Trophoblast cell (in vitro differentiated cells and primary cell): ENCODE results near the gene PCDHGB3.

Experiments
- DNase-seq, 2 donors: peaks; one replicate each; pipeline ENCODE4 v3.0.0-alpha.2; 2016
- H2AFZ ChIP-seq: 2 replicates; pipeline ENCODE4 v1.6.1; 2013; ENCODE audit warnings: low read length, moderate library complexity, mild to moderate bottlenecking; ENCODE audit not compliant: insufficient read depth, poor library complexity
- H2AK5ac ChIP-seq: 2 replicates; pipeline ENCODE4 v1.6.1; 2013; ENCODE audit warnings: mild to moderate bottlenecking, low read length
- H2BK120ac ChIP-seq: 2 replicates; pipeline ENCODE4 v1.6.1; 2013; ENCODE audit warnings: low read length, mild to moderate bottlenecking, moderate library complexity; ENCODE audit not compliant: insufficient read depth, poor library complexity
- H2BK12ac ChIP-seq: 2 replicates; pipeline ENCODE4 v1.6.1; 2013; ENCODE audit warnings: mild to moderate bottlenecking, low read length, moderate library complexity
- H2BK5ac ChIP-seq: 2 replicates; pipeline ENCODE4 v1.6.1; 2013; ENCODE audit warnings: low read length, low read depth, moderate library complexity, mild to moderate bottlenecking; ENCODE audit not compliant: poor library complexity
- H3K14ac ChIP-seq: 2 replicates; pipeline ENCODE4 v1.6.1; 2013; ENCODE audit warnings: mild to moderate bottlenecking, low read length
- H3K18ac ChIP-seq: 2 replicates; pipeline ENCODE4 v1.6.1; 2013; ENCODE audit warnings: mild to moderate bottlenecking, low read length
- H3K23ac ChIP-seq: 2 replicates; pipeline ENCODE4 v1.6.1; 2013; ENCODE audit warnings: low read length
- H3K27ac ChIP-seq: 2 replicates; pipeline ENCODE4 v1.5.1; 2013; ENCODE audit warnings: low read depth, mild to moderate bottlenecking, inconsistent platforms, low read length, moderate library complexity
- H3K27me3 ChIP-seq: 2 replicates; pipeline ENCODE4 v1.6.1; 2013; ENCODE audit warnings: inconsistent platforms, mild to moderate bottlenecking, low read length, moderate library complexity; ENCODE audit not compliant: insufficient read depth
- H3K36me3 ChIP-seq, 2 experiments: 1 replicate in 1 of 2; 2 replicates in 1 of 2; pipeline ENCODE4 v1.6.1; 2013; ENCODE audit warnings: low read length in 2 of 2, mild to moderate bottlenecking in 2 of 2, moderate library complexity in 1 of 2; ENCODE audit not compliant: insufficient read depth in 2 of 2, control insufficient read depth in 1 of 2
- H3K4ac ChIP-seq: 2 replicates; pipeline ENCODE4 v1.6.1; 2013; ENCODE audit warnings: low read depth, mild to moderate bottlenecking, low read length, moderate library complexity
- H3K4me1 ChIP-seq, 2 experiments: 1 replicate in 1 of 2; 2 replicates in 1 of 2; pipeline ENCODE4 v1.6.1; 2013; ENCODE audit warnings: low read length in 2 of 2, mild to moderate bottlenecking in 2 of 2, moderate library complexity in 1 of 2; ENCODE audit not compliant: insufficient read depth in 2 of 2, control insufficient read depth in 1 of 2
- H3K4me2 ChIP-seq: 2 replicates; pipeline ENCODE4 v1.6.1; 2013; ENCODE audit warnings: inconsistent platforms, mild to moderate bottlenecking, low read length, moderate library complexity
- H3K4me3 ChIP-seq: 2 replicates; pipeline ENCODE4 v1.5.1; 2013; ENCODE audit warnings: mild to moderate bottlenecking, low read depth, low read length, inconsistent platforms
- H3K79me1 ChIP-seq: one replicate; pipeline ENCODE4 v1.6.1; 2013; ENCODE audit warnings: low read length
- H3K79me2 ChIP-seq: 2 replicates; pipeline ENCODE4 v1.6.1; 2013; ENCODE audit warnings: low read length, mild to moderate bottlenecking; ENCODE audit not compliant: control insufficient read depth, insufficient read depth, poor library complexity
- H3K9ac ChIP-seq: 2 replicates; pipeline ENCODE4 v1.6.1; 2013; ENCODE audit warnings: mild to moderate bottlenecking, low read length
- H3K9me3 ChIP-seq: 2 replicates; pipeline ENCODE4 v1.6.1; 2013; ENCODE audit warnings: low read depth, mild to moderate bottlenecking, control low read depth, inconsistent platforms, low read length; ENCODE audit not compliant: insufficient read depth
- H4K12ac ChIP-seq: 2 replicates; pipeline ENCODE4 v1.6.1; 2013; ENCODE audit warnings: low read depth, mild to moderate bottlenecking, low read length, moderate library complexity
- H4K8ac ChIP-seq: 2 replicates; pipeline ENCODE4 v1.6.1; 2013; ENCODE audit warnings: low read depth, mild to moderate bottlenecking, low read length, moderate library complexity
- H4K91ac ChIP-seq: one replicate; pipeline ENCODE4 v1.6.1; 2013; ENCODE audit warnings: low read depth, mild to moderate bottlenecking, low read length, moderate library complexity
- WGBS: extraction: QIAGEN DNeasy Blood & Tissue Kit; methylation state at CpG from one replicate; pipeline ENCODE4 v1.1.7; 2013; ENCODE audit warnings: missing lambda C conversion rate; ENCODE audit not compliant: insufficient read length, insufficient coverage; ENCODE audit errors: extremely low coverage; 5-methylcytosine and 5-hydroxymethylcytosine counted together

PCDHGB3 gene

DNA sequence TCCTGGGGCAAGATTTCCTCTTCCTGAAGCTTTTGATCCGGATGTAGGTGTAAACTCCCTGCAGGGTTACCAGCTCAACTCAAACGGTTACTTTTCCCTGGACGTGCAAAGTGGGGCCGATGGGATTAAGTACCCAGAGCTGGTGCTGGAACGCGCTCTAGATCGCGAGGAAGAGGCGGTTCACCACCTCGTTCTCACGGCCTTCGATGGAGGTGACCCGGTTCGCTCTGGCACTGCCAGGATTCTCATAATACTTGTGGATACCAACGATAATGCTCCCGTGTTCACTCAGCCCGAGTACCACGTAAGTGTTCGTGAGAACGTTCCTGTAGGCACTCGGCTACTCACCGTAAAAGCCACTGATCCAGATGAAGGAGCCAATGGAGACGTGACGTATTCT is 14.4 kb upstream of the PCDHGB3 start:
- Histone ChIP-seq H3K4me1 (no peaks in the 10 kb centered on the region), H3K27ac (no peak overlapping the region), H2BK120ac (no peak overlapping the region), H4K12ac (no peak overlapping the region), H3K36me3 (peaks cover 0 to 3% of the 10 kb centered on the region in 2 experiments), H4K8ac (no peak overlapping the region), H3K79me1 (no peaks in the 10 kb centered on the region), H3K18ac (no peak overlapping the region), H2BK12ac (no peak overlapping the region), H3K4me2 (no peak overlapping the region), H3K27me3 (no peaks in the 10 kb centered on the region), H3K9me3 (peaks cover 35% of the 10 kb centered on the region), H3K9ac (no peak overlapping the region), H4K91ac (no peak overlapping the region), H3K4me3 (no peak overlapping the region), H3K4ac (no peak overlapping the region), H2BK5ac (no peak overlapping the region), H3K14ac (no peak overlapping the region), H2AFZ (no peak overlapping the region), H3K23ac (no peak overlapping the region), H2AK5ac (no peak overlapping the region), H3K79me2 (no peaks in the 10 kb centered on the region)
- no CpG with 5 or more reads among the region's 24 CpGs for WGBS
- no peak for DNase-seq

DNA sequence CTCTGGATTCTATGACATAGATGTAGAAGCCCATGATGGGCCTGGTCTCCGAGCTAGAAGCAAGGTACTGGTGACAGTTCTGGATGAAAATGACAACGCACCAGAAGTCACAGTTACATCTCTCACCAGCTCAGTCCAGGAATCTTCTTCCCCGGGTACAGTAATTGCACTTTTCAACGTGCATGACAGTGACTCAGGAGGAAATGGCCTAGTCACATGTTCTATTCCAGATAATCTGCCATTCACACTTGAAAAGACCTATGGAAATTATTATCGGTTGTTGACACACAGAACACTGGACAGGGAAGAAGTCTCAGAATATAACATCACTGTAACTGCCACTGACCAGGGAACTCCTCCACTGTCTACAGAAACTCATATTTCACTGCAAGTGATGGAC is 13.9 kb upstream of the PCDHGB3 start:
- peaks cover 33% of the 10 kb centered on the region for H3K9me3 ChIP-seq
- no peak overlapping the region for H3K4ac ChIP-seq
- H3K27me3 ChIP-seq, result no peaks in the 10 kb centered on the region
- no peak overlapping the region for H4K91ac ChIP-seq
- H3K4me3 ChIP-seq, result no peak overlapping the region
- no peak overlapping the region for H3K18ac ChIP-seq
- no peak for DNase-seq
- H4K12ac ChIP-seq, result no peak overlapping the region
- H2BK120ac ChIP-seq, result no peak overlapping the region
- no peak overlapping the region for H3K9ac ChIP-seq
- no peaks in the 10 kb centered on the region for H3K79me1 ChIP-seq
- peaks cover 0 to 3% of the 10 kb centered on the region in 2 experiments for H3K36me3 ChIP-seq
- H3K14ac ChIP-seq, result no peak overlapping the region
- H2BK12ac ChIP-seq, result no peak overlapping the region
- H3K27ac ChIP-seq, result no peak overlapping the region
- no peak overlapping the region for H2BK5ac ChIP-seq
- WGBS, result no CpG with 5 or more reads among the region's 5 CpGs
- H3K23ac ChIP-seq, result no peak overlapping the region
- no peak overlapping the region for H2AK5ac ChIP-seq
- H3K4me1 ChIP-seq, result no peaks in the 10 kb centered on the region
- no peak overlapping the region for H3K4me2 ChIP-seq
- H2AFZ ChIP-seq, result no peak overlapping the region
- no peaks in the 10 kb centered on the region for H3K79me2 ChIP-seq
- no peak overlapping the region for H4K8ac ChIP-seq

DNA sequence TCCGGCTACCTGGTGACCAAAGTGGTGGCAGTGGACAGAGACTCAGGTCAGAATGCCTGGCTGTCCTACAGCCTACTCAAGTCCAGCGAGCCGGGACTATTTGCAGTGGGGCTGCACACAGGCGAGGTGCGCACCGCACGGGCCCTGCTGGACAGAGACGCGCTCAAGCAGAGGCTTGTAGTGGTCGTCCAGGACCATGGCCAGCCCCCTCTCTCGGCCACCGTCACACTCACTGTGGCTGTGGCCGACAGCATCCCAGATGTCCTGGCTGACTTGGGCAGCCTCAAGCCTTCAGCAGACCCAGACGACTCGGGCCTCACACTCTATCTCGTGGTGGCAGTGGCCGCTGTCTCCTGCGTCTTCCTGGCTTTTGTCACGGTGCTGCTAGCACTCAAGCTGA is 13.1 kb upstream of the PCDHGB3 start:
- Histone ChIP-seq H2BK120ac (no peak overlapping the region), H3K79me2 (no peaks in the 10 kb centered on the region)

DNA sequence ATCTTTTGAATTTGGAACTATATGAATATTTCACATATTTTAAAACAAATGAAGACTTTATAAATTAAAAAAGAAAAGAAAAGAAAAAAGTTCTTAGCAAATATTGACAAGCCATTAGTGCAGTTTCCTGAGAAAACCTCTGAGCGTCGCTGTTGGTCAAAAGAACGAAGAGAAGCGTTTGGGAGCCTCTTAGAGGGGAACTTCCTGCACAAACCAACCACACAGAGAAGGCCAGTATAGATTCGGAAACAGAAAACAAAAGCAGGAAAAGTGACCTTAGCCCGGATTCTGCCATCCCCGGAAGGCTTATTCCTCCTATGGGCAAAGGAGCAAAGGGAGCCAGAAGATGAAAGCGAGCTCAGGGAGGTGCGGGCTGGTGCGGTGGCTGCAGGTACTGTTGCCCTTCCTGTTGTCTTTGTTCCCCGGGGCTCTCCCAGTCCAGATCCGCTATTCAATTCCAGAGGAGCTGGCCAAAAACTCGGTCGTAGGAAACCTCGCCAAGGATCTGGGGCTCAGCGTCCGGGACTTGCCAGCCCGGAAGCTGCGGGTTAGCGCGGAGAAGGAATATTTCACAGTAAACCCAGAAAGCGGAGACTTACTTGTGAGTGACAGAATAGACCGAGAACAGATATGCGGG is 10.1 kb upstream of the PCDHGB3 start, which contains the start of gene PCDHGB2:
Gene PCDHGB2, plus strand, starts transcription at position 205 of the 637 bp plus-strand sequence. Its CDS starts 142 bp downstream, at position 347.
- Histone ChIP-seq H2AK5ac (no peak within 1 kb of the TSS), H3K9me3 (peaks cover 39% of the 10 kb centered on the region), H3K4me2 (no peak within 1 kb of the TSS), H3K23ac (no peak within 1 kb of the TSS), H3K79me2 (no peaks in the 10 kb centered on the region), H3K4me1 (no peaks in the 10 kb centered on the region), H4K12ac (no peak within 1 kb of the TSS), H4K8ac (no peak within 1 kb of the TSS), H3K79me1 (no peaks in the 10 kb centered on the region), H3K4me3 (no peak within 1 kb of the TSS), H3K27ac (no peak within 1 kb of the TSS), H4K91ac (no peak within 1 kb of the TSS), H2BK5ac (no peak within 1 kb of the TSS), H2BK120ac (no peak within 1 kb of the TSS), H3K9ac (no peak within 1 kb of the TSS), H2AFZ (no peak within 1 kb of the TSS), H3K14ac (no peak within 1 kb of the TSS), H3K36me3 (no peaks in the 10 kb centered on the region), H3K4ac (no peak within 1 kb of the TSS), H3K18ac (no peak within 1 kb of the TSS), H2BK12ac (no peak within 1 kb of the TSS), H3K27me3 (no peaks in the 10 kb centered on the region)
- WGBS, result no CpG with 5 or more reads among the region's 24 CpGs
- no peak for DNase-seq

More for the DNA sequence above, 13.1 kb upstream of the PCDHGB3 start:
- Histone ChIP-seq H3K4me1 (no peaks in the 10 kb centered on the region), H3K9ac (no peak overlapping the region), H3K4me2 (no peak overlapping the region), H3K4ac (no peak overlapping the region), H2AFZ (no peak overlapping the region), H3K27ac (no peak overlapping the region), H3K4me3 (no peak overlapping the region), H3K9me3 (peaks cover 35% of the 10 kb centered on the region), H4K12ac (no peak overlapping the region), H3K79me1 (no peaks in the 10 kb centered on the region), H2BK12ac (no peak overlapping the region), H4K8ac (no peak overlapping the region), H2BK5ac (no peak overlapping the region), H3K14ac (no peak overlapping the region), H3K27me3 (no peaks in the 10 kb centered on the region), H3K23ac (no peak overlapping the region), H3K18ac (no peak overlapping the region), H2AK5ac (no peak overlapping the region), H4K91ac (no peak overlapping the region), H3K36me3 (peaks cover 0 to 3% of the 10 kb centered on the region in 2 experiments)
- DNase-seq, result no peak
- no CpG with 5 or more reads among the region's 19 CpGs for WGBS
